GM19351 (cell line): ENCODE results near the gene IL10RA.
"Not testable (repeated sequence)": the region's sequence is repeated elsewhere in the genome, so short reads cannot be mapped to it uniquely, and the experiment has no call there.

Experiments used
- ATAC-seq: cut with Tn5 transposase; IDR thresholded peaks from one replicate; pipeline ENCODE4 v1.9.1; 2021; ENCODE audit warnings: mild to moderate bottlenecking, moderate library complexity; ENCODE audit not compliant: unreplicated experiment

The IL10RA gene

DNA sequence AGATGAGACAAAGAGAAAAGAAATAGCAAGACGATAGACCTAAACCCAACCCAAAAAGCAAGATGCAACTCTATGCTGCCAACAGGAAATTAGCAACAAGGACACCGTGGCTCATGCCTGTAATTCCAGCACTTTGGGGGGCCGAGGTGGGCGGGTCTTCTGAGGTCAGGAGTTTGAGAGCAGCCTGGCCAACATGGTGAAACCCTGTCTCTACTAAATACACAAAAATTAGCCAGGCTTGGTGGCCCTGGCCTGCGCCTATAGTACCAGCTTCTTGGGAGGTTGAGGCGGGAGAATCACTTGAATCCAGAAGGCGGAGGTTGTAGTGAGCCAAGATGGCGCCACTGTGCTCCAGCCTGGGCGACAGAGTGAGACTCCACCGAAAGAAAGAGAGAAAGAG is 24.3 kb upstream of the IL10RA start:
- no peak for ATAC-seq

DNA sequence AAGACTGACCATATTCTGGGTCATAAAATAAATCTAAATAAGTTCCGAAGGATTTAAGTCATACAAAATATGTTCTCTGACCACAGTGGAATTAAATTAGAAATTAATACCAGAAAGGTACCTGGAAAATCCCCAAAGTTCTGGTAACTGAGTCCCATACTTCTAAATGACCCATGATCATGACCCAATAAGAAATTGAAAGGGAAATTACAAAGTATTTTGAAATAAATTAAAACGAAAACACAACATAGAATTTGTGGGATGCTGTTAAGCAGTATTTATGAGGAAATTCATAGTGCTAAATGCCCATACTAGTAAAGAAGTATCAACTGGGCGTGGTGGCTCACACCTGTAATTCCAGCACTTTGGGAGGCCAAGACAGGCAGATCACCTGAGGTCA is 23.4 kb upstream of the IL10RA start:
- ATAC-seq, result no peak

DNA sequence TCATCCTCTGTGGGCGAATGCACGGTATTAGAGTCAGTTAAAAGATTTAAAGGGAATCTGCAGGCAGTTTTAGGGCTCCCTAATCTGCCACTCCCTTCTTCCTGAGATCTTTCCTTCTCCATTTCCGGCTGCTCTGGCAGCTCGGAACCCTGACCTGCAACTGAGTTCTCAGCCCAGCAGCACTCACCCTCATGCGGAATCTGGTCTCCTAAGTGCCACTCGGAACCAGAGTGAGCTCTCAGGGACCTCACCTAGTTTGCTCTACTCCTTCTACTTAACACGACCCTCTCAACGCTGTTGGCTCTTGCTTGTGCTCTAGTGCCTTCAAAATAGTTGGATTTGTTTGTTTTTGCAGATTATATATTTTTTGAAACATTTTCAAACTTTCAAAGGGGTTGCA is 19.3 kb upstream of the IL10RA start:
- no peak for ATAC-seq

DNA sequence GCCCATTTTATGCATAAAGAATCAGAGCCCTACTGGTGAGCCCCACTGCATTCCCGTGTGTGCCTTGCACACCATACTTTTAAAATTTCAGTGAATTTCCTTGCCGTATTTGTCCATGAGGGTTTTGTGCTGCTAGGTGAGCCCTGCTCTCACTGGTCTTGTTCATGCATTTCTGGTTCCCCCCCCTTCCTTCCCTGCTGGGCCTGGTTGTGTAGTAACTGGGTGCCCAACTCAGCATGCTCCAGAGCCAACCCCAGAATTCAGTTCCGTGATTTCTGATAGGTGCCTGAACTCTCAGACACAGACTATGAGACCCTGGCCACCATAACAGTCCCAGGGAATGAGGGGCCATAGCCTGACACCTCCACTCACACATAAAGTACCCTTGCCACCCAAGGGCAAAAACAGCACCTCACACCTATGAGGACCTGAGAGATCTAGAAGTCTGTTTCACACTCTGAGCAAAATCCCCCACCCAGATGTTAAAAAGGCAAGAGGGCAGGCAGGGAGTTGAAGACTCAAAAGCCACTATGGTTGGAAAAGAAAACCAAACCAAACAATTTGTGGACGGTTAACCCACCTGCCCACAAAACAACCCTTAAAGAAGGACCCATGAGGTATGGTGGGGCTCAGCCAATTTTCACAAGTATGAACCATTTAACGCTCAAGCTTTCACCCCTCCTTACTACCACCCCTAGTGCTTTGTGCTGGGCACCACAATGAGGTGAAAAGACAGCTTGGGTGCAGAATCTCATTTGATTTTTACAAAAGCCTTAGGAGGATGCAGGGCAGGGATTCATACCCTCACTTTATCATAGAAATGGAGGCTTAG is 16.8 kb upstream of the IL10RA start:
- no peak for ATAC-seq

DNA sequence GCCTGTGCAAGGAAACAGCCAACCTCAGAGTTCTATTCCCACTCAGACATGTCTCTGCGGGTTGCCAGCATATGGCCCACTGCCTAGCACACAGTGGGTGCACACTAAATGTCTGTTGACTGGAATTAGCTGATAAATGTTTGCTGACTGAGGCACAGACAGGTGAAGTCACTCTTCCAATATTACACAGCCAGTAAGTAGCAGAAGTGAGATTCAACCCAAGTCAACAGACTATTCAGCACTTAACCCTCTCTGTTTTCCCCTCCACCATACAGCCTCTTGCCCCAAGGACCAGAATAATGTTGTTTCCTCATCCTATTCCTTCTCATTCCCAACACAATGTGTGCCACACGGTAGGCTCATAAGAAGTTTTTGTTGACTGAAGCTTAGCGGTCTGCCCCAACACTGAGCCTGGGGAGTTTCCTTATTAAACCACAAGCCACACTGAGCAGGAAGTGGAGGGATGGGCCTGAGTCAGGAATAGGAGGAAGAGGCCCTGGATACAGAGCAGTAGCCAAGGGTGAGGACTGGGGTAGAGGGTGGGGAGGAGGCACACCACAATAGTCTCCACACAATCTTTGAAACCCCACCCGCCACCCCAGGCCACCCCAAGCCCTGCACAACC is 15.7 kb upstream of the IL10RA start:
- no peak for ATAC-seq

DNA sequence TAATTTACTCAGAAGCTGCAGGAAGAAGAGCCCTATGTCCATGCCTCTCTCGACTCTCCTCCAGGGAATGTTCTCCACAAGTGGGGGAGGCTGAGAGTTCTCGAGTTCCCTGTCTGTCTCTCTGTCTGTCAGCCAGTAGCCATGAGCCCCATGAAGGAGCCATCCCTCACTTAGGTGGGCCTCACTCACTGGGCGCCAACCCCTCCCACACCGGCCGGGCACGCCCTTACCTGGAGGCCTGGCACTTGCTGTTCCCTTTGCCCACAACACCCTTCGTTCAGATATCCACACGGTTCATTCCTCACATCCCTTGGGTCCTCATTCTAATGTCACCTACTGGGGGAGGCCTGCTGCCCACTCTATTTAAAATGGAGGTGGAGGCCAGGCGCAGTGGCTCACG is 14.2 kb upstream of the IL10RA start:
- no peak for ATAC-seq

DNA sequence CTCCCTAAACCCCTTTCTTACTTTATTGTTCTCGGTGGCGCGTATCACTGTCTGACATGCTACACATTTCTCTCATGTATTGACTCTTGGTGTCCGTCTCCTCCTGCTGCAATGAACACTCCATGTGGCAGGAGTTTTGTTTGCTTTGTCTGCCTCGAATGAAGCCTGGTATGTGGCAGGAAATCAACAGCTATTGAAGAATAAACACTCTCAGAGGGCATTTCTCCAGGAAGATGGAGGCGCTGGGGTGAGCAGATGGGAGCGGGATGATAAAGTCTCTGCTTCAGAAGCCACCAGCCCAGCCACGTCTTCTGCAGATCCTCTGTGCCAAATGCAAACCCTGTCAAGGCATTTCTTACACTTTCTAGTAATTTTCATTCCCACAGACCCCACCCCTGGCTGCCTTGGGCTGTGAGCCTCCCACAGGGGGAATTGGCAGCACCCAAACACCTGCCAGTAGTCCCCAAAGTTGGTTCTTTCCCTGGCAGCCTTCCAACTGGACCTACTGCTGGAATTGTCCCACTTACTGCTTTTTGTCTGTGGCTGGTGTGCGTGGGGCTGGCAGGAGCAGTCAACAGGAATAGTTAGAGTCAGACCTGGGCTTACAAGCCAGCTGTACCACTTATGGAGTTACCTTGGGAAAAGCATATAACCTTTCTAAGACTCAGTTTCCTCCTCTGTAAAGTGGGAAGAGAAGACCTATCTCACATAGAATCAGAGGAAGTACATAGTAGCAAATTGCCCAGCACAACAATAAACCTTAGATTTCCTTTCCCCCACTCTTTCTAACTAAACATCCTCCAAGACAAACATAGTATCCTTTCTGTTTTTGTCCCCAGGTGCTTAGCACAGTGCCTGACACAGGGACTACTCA is 13.3 kb upstream of the IL10RA start:
- ATAC-seq, result no peak

DNA sequence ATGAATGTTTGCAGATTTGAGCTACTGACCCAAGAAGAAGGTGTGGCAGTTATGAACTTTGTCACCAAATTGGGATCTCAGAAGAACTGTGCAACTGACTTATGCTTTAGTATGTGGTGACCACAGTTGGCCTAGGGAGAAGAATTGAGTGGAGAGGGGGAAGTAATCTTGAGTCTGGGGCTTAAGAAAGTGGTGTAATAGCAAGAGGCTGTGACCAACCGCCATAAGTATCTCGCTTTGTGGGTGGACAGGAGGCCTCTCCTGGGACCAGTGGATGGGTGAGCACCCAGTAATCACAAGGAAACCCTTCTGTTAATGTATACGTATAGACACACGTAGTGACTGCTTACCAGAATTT is 12.7 kb upstream of the IL10RA start:
- ATAC-seq, result no peak

DNA sequence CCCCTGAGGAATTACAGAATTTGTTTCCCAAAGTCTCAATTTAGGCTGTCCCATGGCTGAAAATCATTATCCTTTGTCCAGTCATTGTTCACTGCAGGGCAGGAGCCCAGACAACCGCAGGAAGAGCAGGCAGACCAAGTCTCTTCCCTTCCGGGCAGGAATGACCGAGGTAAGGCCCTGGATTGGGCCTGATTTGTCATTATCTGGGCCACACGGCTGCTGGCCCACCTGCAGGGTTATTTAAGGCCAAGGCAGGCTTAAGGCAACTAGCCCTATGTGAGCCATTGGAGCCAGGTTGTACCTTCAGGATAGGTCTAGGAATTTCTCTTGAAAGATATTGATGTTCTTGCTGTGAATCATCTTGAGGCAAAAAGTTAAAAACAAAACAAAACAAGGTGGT is 9.7 kb upstream of the IL10RA start:
- ATAC-seq, result no peak

DNA sequence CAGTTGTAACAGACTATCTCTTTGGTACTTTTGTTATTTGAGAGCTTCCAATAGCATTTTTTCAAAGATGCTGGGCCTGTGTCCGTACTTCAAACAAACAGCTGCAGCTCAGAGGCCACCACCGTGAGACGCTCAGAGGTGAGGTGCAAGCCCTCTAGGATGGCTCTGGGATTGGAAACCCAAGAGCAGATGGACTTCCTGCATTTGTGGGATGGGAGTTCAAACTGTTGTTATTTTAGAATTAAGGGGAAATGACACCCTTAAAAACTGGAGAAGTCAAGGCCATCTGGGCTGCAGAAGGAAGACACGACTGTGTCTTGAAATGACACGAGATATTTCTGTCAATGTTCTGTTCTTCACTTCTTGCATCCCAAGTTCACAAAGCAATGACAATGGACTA is 9.2 kb upstream of the IL10RA start:
- ATAC-seq, result no peak

DNA sequence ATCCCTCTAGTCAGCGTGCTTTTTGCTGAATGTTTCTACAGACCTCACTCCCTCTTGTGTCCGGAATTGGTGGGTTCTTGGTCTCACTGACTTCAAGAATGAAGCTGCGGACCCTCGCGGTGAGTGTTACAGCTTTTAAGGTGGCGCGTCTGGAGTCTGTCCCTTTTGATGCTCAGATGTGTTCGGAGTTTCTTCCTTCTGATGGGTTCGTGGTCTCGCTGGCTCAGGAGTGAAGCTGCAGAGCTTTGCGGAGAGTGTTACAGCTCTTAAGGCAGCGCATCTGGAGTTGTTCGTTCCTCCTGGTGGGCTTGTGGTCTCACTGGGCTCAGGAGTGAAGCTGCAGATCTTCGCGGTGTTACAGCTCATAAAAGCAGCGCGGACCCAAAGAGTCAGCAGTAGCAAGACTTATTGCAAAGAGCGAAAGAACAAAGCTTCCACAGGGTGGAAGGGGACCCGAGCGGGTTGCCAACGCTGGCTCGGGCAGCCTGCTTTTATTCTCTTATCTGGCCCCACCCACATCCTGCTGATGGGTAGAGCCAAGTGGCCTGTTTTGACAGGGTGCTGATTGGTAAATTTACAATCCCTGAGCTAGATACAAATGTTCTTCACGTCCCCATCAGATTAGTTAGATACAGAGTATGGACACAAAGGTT is 8.5 kb upstream of the IL10RA start:
- not testable (repeated sequence) for ATAC-seq

DNA sequence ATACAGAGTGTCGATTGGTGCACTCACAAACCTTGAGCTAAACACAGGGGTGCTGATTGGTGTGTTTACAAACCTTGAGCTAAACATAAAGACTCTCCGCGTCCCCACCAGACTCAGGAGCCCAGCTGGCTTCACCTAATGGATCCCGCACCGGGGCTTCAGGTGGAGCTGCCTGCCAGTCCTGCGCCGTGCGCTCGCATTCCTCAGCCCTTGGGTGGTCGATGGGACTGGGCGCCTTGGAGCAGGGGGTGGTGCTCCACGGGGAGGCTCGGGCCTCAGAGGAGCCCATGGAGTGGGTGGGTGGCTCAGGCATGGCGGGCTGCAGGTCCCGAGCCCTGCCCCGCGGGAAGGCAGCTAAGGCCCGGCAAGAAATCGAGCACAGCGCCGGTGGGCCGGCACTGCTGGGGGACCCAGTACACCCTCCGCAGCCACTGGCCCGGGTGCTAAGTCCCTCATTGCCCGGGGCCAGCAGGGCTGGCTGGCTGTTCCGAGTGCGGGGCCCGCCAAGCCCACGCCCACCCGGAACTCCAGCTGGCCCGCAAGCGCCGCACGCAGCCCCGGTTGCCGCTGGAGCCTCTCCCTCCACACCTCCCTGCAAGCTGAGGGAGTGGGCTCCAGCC is 7.8 kb upstream of the IL10RA start:
- not testable (repeated sequence) for ATAC-seq

DNA sequence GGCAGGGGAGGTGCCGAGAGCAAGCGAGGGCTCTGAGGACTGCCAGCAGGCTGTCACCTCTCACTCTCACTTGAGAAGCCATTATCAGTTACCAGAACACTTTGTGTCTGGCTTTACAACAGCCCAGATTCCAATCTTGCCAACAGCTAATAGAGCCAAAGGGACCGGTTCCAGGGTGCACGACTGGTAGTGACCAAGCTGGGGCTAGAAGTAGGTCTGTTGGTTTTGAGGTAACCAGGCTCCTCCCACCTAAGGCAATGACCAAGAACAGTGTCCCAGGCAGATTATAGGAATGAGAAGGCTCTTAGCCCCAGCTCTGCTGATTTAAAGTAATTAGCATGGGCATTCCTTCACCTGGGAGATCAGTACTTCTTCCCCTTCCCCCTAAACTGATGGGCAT is 7.2 kb upstream of the IL10RA start:
- ATAC-seq, result no peak

DNA sequence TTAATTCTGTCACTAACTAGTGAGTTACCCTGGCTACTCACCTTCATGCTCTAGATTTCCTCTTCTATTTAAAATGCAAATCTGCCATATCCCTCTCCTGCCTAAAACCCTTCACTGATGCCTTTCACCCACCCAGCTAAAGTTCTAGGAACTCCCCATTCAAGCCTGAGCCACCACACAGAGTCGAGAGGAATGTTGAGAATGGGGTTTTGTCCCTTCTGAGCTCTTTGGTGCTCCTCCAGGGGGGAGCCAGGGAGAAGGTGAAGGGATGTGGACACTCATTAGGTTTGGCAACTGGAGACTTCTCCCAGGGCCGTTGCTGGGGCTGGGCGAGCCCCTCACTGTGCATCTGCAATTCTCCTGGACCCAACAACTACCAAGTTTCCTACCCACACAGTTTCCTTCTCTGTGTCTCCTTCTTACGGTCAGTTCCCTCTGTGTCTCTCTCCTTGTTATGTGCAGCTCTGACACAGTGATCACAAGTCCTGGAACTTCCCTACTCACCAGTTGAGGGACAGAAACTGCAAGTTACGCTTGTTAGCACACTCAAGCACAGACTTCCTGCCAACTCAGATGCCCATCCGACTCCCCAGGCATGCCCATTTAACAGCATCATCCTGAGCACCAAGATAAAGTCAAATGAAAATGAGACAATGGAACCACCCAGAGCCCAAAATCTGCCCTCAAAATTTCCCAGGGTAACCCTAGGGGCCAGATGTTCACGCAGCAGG is 6.5 kb upstream of the IL10RA start:
- ATAC-seq, result no peak

DNA sequence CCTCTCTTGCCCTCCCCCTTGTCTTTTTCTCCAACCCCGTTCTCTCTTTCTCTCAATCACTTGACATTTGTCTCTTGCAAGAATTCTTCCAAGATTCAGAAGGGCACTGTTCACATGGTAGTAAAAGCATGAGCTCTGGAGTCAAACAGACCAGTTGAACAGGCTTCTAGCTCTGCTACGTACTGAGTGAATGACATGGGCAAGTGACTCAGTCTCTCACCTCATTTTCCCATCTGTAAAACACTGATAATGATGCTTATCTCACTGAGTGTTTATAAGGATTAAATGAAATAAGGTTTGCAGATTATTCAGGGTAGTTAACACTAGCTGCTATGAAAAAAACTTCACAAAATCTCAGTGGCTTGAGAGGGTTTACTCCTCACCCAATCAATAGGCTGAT is 5.9 kb upstream of the IL10RA start:
- no peak for ATAC-seq

DNA sequence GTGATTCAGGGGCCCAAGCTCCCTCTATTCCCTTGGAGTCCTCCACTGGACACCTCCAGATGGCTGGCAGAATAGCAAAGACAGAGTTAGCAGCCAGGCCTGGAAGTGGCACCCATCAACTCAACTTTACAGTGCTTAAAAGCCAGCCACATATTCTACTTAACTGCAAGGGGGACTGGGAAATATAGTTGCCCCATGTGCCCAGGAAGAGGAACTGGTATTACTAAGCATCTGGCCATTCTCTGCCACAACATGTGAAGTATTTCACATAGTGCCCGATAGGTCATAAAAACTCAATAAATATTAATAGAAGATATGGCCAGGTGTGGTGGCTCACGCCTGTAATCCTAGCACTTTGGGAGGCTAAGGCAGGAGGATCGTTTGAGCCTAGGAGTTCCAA is 5.5 kb upstream of the IL10RA start:
- no peak for ATAC-seq

DNA sequence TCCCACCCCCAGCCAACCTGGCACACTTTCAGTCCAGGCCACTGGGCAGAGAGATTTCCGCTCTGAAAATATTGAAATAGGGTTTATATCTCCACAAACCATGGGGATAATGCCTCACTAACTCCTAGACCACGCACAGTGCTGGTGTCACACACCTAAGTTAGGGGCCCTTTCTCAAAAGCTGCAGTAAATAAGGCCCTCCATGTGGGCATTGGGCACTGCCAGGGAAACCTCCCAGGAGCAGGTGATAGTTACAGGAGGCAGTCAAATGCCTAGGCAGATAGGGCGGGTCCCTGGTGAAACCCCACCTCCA is 3.1 kb upstream of the IL10RA start:
- no peak for ATAC-seq

DNA sequence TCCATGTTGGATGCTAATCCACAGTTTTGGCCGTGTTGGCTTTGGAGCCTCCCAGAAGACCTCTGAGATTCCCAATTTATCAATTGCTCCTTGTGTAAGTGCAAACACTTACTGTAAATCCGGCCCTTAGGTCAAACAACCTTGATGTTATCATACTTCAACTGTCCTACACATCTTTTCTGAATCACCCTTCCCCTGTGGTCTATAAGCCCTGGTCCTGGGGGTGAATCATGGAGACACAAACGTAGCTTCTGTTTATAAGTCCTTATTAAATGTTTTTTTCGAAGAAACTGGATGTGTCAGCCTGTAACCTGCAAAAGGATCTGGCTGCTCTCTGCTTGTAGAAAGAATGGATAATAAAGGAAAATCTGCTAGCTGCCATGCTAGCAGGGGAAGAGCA is 1.7 kb upstream of the IL10RA start:
- ATAC-seq, result no peak

DNA sequence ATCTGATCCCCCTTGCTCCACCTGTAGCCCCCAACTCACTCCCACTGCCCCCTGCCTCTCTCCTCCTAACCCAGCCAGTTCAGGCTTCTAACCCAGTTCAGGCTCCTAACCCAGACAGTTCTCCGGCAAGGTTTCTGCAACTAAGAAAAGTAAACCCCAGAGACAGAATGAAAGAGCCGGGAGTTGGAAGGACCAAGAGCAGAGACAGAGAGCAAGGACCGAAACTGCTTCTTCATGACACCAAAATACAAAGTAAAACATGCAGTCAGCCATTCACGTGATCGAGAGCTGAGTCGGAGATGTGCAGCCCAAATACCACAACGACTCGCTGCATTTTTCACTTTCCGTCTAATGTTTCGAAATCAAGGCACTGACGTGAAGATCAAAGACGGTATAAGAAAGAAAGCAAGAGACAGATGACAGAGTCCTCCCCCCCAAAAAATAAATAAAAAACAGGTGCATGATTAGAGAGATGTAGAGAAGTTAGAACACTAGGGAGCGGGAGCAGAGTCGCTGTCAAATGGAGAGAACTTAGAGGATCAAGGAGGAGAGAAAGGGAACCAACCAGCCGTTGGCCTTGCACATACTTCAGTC is 884 bp downstream of the IL10RA start:
- peak; percentile 48 for ATAC-seq
